ENCODE measurements around the gene COASY. TPM values are rescaled to one million over a fixed set of nuclear protein-coding genes. Genes with fewer than 3 reads are reported as not detected.
A peak's percentile ranks its signal among the peaks of the same experiment; 100 is the strongest.
"Not testable (repeated sequence)": the region's sequence is repeated elsewhere in the genome, so short reads cannot be mapped to it uniquely, and the experiment has no call there.

The COASY gene
- total RNA-seq, 1 donor, result 22.0 TPM

DNA sequence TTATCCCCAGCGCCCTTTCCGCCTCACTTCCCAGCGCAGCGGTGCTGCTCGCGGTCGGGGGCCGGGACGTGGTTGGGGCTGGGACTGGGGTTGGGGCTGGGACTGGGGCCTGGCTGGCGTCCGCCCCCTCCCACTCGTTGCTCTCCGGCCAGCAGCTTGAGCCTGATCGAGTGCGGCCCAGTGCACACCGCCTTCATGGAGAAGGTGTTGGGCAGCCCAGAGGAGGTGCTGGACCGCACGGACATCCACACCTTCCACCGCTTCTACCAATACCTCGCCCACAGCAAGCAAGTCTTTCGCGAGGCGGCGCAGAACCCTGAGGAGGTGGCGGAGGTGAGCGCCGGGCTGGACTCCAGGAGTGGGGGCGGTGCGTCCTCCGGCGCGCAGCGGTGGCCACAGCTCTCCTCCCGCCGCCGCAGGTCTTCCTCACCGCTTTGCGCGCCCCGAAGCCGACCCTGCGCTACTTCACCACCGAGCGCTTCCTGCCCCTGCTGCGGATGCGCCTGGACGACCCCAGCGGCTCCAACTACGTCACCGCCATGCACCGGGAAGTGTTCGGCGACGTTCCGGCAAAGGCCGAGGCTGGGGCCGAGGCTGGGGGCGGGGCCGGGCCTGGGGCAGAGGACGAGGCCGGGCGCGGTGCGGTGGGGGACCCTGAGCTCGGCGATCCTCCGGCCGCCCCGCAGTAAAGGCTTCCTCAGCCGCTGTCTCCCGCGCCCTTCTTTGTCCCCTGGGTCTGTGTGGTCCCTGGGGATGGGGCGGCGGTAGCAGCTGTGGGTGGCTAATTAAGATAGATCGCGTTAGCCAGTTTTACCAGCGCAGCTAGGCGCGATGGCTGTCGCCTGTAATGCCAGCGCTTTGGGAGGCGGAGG lies 7.5 kb upstream of the COASY start:
- TF ChIP-seq, protein P1, sequence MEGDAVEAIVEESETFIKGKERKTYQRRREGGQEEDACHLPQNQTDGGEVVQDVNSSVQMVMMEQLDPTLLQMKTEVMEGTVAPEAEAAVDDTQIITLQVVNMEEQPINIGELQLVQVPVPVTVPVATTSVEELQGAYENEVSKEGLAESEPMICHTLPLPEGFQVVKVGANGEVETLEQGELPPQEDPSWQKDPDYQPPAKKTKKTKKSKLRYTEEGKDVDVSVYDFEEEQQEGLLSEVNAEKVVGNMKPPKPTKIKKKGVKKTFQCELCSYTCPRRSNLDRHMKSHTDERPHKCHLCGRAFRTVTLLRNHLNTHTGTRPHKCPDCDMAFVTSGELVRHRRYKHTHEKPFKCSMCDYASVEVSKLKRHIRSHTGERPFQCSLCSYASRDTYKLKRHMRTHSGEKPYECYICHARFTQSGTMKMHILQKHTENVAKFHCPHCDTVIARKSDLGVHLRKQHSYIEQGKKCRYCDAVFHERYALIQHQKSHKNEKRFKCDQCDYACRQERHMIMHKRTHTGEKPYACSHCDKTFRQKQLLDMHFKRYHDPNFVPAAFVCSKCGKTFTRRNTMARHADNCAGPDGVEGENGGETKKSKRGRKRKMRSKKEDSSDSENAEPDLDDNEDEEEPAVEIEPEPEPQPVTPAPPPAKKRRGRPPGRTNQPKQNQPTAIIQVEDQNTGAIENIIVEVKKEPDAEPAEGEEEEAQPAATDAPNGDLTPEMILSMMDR (IDR thresholded peaks at IDR 0.05; ENCODE audit: insufficient read depth, low read depth, low read length), result no peak
- H3K4me3 ChIP-seq (ENCODE audit: low read depth, low read length), result peak overlapping the region; percentile 78
- DNase-seq (ENCODE audit: low read depth), result peak; percentile 89

DNA sequence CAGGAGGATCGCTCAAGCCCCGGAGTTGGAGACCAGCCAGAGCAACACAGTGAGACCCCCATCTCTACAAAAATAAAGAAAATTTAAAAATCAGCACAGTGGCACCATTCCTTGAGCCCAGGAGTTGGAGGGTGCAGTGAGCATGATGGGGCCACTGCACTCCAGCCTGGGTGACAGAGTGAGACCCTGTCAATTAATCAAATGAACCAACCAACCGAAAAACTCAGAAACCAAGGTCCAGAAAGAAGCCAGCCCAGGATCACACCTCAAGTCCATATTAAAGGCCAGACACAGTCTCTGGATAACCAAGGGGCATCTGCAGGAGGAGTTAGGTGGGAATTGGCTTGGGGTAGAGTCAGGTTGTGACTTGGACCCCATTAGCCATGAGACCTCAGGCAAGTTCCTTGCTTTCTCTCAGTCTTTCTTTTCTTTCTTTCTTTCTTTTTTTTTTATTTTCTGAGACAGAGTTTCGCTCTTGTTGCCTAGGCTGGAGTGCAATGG lies 6.8 kb upstream of the COASY start:
- no peak for DNase-seq (ENCODE audit: low read depth)
- peak overlapping the region; percentile 78 for H3K4me3 ChIP-seq (ENCODE audit: low read depth, low read length)
- TF ChIP-seq, protein P1 (IDR thresholded peaks at IDR 0.05; ENCODE audit: insufficient read depth, low read depth, low read length), result no peak

DNA sequence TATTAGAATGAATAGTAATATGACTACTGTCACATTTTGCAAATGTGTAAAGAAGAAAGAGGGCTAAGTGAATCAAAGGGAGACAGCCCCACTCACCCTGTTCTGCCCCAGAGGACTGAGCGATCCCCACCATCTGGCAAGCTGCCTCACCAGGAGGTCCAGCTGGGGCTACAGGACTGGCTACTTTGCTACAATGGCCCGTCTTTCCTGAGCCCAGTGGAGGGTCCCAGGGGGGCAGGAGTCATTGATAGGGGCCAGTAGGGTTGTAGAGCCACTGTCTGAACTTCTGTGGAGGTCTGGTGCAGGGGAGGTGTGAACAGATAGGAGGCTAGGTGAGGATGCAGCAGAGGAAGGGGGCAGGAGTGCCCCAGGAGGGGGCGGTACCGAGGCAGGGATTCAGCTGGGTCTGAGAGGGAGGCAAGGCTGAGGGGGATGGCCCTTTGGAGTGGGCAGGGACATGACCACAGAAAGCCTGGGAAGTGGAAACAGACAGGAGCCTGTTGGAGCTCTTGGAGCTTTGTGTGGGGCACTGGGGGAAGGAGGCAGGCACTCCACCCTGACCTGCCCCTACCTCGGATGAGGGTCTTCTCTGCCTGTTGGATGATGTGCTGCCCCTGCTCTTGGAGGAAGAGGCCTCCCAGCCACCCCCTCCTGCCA lies 5.9 kb upstream of the COASY start:
- DNase-seq (ENCODE audit: low read depth); H3K4me3 ChIP-seq (ENCODE audit: low read depth, low read length): not testable (repeated sequence)
- TF ChIP-seq, protein P1 (IDR thresholded peaks at IDR 0.05; ENCODE audit: insufficient read depth, low read depth, low read length), result peak; percentile 4

DNA sequence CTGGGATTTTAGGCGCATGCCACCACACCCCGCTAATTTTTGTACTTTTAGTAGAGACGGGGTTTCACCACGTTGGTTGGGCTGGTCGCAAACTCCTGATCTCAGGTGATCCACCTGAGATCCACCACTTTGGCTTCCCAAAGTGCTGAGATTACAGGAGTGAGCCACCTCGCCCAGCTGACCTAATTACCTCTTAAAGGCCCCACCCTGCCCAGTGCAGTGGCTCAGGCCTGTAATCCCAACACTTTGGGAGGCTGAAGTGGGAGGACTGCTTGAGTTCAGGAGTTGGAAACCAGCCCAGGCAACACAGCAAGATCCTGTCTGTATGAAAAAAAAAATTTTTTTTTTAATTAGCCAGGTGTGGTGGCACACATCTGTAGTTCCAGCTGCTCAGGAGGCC lies 2.9 kb upstream of the COASY start:
- TF ChIP-seq, protein P1 (IDR thresholded peaks at IDR 0.05; ENCODE audit: insufficient read depth, low read depth, low read length), result no peak
- no peak overlapping the region for H3K4me3 ChIP-seq (ENCODE audit: low read depth, low read length)
- DNase-seq (ENCODE audit: low read depth), result no peak

DNA sequence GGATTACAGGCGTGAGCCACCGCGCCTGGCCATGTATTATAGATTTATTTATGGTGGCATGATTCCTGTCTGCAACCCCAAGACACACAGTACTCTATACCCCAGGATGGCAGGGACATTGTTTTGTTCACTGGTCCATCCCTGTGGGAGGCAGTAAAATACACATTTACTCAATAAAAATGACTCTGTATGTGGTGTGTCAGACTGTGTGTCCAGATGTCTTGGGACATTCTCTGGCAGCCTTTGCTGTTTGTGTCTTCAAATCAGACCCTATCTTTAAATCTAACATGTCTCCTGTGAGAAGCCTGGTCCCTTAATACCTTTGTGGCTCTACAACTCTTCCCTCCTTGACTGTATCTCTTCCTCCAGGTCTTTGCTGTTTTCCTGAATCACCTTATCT lies 1.7 kb upstream of the COASY start:
- no peak overlapping the region for H3K4me3 ChIP-seq (ENCODE audit: low read depth, low read length)
- no peak for DNase-seq (ENCODE audit: low read depth)

DNA sequence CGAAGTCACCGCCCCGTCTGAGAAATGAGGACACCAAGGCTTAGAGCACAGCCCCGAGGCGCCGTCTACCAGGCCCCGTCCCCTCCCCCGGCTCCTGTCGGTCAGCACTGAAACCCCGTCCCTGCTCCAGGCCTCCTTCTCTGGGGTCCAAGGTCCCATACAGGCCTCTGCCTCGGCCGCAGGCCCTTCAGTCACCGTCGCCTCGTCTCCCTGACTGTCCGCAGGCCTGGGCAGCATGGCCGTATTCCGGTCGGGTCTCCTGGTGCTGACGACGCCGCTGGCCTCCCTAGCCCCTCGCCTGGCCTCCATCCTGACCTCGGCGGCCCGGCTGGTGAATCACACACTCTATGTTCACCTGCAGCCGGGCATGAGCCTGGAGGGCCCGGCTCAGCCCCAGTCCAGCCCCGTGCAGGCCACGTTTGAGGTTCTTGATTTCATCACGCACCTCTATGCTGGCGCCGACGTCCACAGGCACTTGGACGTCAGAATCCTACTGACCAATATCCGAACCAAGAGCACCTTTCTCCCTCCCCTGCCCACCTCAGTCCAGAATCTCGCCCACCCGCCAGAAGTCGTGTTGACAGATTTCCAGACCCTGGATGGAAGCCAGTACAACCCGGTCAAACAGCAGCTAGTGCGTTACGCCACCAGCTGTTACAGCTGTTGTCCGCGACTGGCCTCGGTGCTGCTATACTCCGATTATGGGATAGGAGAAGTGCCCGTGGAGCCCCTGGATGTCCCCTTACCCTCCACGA lies 617 bp downstream of the COASY start:
- TF ChIP-seq, protein P1 (IDR thresholded peaks at IDR 0.05; ENCODE audit: insufficient read depth, low read depth, low read length), result no peak
- DNase-seq (ENCODE audit: low read depth), result peak; percentile 55
- peak overlapping the region; percentile 92 for H3K4me3 ChIP-seq (ENCODE audit: low read depth, low read length)

More for the DNA sequence above, 1.7 kb upstream of the COASY start:
- TF ChIP-seq, protein P1 (IDR thresholded peaks at IDR 0.05; ENCODE audit: insufficient read depth, low read depth, low read length), result no peak

Measured in fibroblast of villous mesenchyme (primary cell).